ENCODE data around the gene ATXN1. TPM values are rescaled to one million over a fixed set of nuclear protein-coding genes. Genes with fewer than 3 reads are reported as not detected.

The ATXN1 gene
- total RNA-seq, 1 experiment from 2014 or later: 8.1 TPM

GRCh38 chr6:16674801-16675392 is 86.4 kb downstream of the ATXN1 start:
- Mint-ChIP-seq H3K4me3 (no peak overlapping the region), H3K4me1 (peaks cover 26% of the 10 kb centered on the region), H3K9me3 (no peaks in the 10 kb centered on the region), H3K27ac (no peak overlapping the region), H3K27me3 (ENCODE audit: low read depth) (no peaks in the 10 kb centered on the region), H3K36me3 (no peaks in the 10 kb centered on the region)
- ATAC-seq: no peak
- CTCF ChIA-PET: interaction anchor here (1.3 kb wide), 1 partner anchor 88 kb away, joined by 3 read pairs; no protein-coding TSS in a partner anchor
- TF ChIP-seq JAZF1 (CRISPR knock-in tag; IDR thresholded peaks at IDR 0.05) (no peak), NR3C1 (CRISPR knock-in tag; conservative IDR thresholded peaks at IDR 0.05; ENCODE audit: low read depth) (no peak), ZNF396 (CRISPR knock-in tag; IDR thresholded peaks at IDR 0.05; ENCODE audit: borderline replicate concordance) (no peak), ZNF263 (CRISPR knock-in tag; IDR thresholded peaks at IDR 0.05; ENCODE audit: low read depth) (no peak), TP53 (CRISPR knock-in tag; IDR thresholded peaks at IDR 0.05) (no peak), RELA (CRISPR knock-in tag; IDR thresholded peaks at IDR 0.05; ENCODE audit: borderline replicate concordance) (no peak), MYBL2 (CRISPR knock-in tag; IDR thresholded peaks at IDR 0.05) (no peak), CBFB (CRISPR knock-in tag; IDR thresholded peaks at IDR 0.05; ENCODE audit: low read depth) (no peak), TEAD1 (CRISPR knock-in tag; IDR thresholded peaks at IDR 0.05) (no peak), HMGA2 (CRISPR knock-in tag; IDR thresholded peaks at IDR 0.05) (no peak), ZNF671 (CRISPR knock-in tag; IDR thresholded peaks at IDR 0.05) (no peak), ZNF121 (CRISPR knock-in tag; IDR thresholded peaks at IDR 0.05) (no peak), SP1 (CRISPR knock-in tag; conservative IDR thresholded peaks at IDR 0.05) (no peak), AFF4 (CRISPR knock-in tag; IDR thresholded peaks at IDR 0.05; ENCODE audit: borderline replicate concordance) (no peak), ZNF138 (CRISPR knock-in tag; conservative IDR thresholded peaks at IDR 0.05) (no peak), NR1H2 (CRISPR knock-in tag; IDR thresholded peaks at IDR 0.05) (no peak), FOXP1 (CRISPR knock-in tag; IDR thresholded peaks at IDR 0.05; ENCODE audit: borderline replicate concordance) (no peak)
- TF ChIP-seq, protein P1, sequence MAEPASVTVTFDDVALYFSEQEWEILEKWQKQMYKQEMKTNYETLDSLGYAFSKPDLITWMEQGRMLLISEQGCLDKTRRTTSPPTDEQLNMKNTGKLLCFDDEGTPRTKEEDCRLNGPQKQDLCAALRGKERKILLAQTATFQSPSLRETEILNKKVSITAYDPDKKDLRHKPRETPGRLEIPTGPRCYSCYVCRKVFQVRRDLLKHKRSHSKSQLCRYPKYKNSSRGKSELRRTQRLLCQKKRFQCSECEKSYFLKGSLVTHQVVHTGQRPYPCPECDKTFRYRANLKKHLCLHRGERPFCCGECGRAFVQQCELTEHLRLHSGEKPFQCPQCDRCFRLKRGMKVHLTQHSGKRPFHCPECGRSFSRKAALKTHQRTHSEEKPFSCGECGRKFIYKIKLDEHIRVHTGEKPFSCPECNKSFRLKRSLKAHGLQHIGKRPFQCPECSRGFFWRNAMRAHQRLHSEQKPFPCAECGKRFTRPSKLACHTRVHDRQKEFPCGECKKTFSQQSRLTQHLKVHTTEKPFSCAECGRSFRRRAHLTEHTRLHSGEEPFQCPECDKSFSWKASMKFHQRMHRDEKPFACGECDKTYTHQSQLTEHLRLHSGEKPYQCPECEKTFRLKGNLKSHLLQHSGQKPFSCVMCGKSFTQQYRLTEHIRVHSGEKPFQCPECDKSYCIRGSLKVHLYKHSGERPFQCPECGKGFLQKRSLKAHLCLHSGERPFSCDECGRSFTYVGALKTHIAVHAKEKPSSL (CRISPR knock-in tag; conservative IDR thresholded peaks at IDR 0.05): no peak
- TF ChIP-seq, protein P2, sequence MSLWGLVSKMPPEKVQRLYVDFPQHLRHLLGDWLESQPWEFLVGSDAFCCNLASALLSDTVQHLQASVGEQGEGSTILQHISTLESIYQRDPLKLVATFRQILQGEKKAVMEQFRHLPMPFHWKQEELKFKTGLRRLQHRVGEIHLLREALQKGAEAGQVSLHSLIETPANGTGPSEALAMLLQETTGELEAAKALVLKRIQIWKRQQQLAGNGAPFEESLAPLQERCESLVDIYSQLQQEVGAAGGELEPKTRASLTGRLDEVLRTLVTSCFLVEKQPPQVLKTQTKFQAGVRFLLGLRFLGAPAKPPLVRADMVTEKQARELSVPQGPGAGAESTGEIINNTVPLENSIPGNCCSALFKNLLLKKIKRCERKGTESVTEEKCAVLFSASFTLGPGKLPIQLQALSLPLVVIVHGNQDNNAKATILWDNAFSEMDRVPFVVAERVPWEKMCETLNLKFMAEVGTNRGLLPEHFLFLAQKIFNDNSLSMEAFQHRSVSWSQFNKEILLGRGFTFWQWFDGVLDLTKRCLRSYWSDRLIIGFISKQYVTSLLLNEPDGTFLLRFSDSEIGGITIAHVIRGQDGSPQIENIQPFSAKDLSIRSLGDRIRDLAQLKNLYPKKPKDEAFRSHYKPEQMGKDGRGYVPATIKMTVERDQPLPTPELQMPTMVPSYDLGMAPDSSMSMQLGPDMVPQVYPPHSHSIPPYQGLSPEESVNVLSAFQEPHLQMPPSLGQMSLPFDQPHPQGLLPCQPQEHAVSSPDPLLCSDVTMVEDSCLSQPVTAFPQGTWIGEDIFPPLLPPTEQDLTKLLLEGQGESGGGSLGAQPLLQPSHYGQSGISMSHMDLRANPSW (CRISPR knock-in tag; conservative IDR thresholded peaks at IDR 0.05; ENCODE audit: low read depth): no peak
- TF ChIP-seq, protein P3, sequence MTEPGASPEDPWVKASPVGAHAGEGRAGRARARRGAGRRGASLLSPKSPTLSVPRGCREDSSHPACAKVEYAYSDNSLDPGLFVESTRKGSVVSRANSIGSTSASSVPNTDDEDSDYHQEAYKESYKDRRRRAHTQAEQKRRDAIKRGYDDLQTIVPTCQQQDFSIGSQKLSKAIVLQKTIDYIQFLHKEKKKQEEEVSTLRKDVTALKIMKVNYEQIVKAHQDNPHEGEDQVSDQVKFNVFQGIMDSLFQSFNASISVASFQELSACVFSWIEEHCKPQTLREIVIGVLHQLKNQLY (CRISPR knock-in tag; IDR thresholded peaks at IDR 0.05): no peak
- no peak for DNase-seq (ENCODE audit: low spot score)
- POLR2A ChIA-PET: no interaction called here

All from WTC11 (cell line).